GM23338 (cell line): ENCODE results near the gene SYNPO2L.

Experiments used
- CREB1 ChIP-seq: fragments of 250-450 bp; sonication (Bioruptor Pico); IDR thresholded peaks from 2 replicates; pipeline ENCODE4 v1.5.0; 2020; ENCODE audit warnings: low read depth, mild to moderate bottlenecking, moderate library complexity
- EZH2 ChIP-seq: fragments of 200-600 bp; sonication (generic); IDR thresholded peaks from one replicate; pipeline ENCODE4 v1.8.0; 2017; ENCODE audit warnings: antibody characterized with exemption, mild to moderate bottlenecking, low read depth; ENCODE audit not compliant: unreplicated experiment
- JUNB ChIP-seq: IDR thresholded peaks from one replicate; pipeline ENCODE4 v1.6.1; 2016; ENCODE audit warnings: antibody characterized with exemption; ENCODE audit not compliant: unreplicated experiment
- TF ChIP-seq, protein P1 (sequence below), 2 experiments: fragments of 200-600 bp in 1 of 2; sonication (generic) in 1 of 2; conservative IDR thresholded peaks; 2 replicates each; pipeline versions ENCODE4 v1.5.1 to v1.6.1; 2016 to 2017; ENCODE audit warnings: antibody characterized with exemption in 2 of 2, low read depth in 2 of 2, mild to moderate bottlenecking in 2 of 2, moderate library complexity in 1 of 2

DNA sequence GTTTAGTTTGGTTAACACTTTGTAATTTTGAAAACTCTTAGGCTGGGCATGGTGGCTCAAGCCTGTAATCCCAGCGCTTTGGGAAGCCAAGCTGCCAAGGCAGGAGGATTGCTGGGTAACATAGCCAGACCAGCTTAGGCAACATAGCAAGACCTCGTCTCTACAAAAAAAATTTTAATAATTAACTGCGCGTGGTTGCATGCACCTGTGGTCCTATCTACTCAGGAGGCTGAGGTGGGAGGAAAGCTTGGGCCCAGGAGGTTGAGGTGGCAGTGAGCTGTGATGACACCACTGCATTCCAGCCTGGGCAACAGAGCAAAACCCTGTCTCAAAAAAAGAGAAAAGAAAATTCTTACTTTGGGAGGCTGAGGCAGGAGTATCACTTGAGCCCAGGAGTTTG, 32.8 kb downstream of the SYNPO2L start:
- TF ChIP-seq CREB1 (CRISPR knock-in tag) (no peak), EZH2 (no peak), JUNB (no peak)
- TF ChIP-seq, protein P1, sequence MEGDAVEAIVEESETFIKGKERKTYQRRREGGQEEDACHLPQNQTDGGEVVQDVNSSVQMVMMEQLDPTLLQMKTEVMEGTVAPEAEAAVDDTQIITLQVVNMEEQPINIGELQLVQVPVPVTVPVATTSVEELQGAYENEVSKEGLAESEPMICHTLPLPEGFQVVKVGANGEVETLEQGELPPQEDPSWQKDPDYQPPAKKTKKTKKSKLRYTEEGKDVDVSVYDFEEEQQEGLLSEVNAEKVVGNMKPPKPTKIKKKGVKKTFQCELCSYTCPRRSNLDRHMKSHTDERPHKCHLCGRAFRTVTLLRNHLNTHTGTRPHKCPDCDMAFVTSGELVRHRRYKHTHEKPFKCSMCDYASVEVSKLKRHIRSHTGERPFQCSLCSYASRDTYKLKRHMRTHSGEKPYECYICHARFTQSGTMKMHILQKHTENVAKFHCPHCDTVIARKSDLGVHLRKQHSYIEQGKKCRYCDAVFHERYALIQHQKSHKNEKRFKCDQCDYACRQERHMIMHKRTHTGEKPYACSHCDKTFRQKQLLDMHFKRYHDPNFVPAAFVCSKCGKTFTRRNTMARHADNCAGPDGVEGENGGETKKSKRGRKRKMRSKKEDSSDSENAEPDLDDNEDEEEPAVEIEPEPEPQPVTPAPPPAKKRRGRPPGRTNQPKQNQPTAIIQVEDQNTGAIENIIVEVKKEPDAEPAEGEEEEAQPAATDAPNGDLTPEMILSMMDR (conservative IDR thresholded peaks at IDR 0.05; ENCODE audit: low read depth in 2 of 2): no peak
